ENCODE data around the gene BCAR3.

DNA sequence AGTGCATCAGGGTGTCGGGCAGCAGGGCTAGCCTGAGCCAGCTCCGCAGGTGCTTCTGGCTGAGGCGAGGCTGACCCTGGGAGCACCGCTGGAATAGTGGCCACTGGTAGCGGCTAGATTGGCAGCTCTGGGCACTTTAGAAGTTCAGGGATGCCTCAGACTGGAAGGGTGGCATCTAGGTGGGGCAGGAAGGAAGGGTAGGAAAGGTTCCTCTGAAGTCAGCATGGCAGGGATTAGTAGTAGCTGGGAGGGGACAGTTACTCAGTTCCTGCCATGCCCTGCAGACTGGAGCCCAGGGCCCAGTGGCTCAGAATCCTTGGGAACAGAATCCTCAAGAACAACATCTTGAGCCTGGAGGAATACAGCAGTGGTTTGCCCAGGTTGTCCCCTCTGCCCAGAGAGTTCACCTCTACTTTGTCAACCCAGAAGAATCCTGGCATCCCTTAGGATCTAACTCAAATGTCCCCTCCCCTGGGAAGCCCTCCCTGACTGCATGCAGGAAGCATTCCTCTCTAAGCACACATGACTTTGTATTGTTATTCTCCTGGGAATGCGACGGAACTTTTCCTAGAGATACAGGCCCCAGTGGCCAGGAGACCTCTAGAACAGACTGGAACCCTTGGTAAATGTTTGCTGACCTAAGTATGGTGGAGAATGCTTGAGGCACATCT is 39.5 kb upstream of the BCAR3 start:
- no peak for TF ChIP-seq POLR2A (IDR thresholded peaks at IDR 0.05; ENCODE audit: low read depth, low read length)
- no peak for TF ChIP-seq POLR2AphosphoS5 (IDR thresholded peaks at IDR 0.05; ENCODE audit: low read depth, low read length)

Measured in GM12892 (cell line).